Measurements from ENCODE around the gene FOXO1.

- TF ChIP-seq CTCF (IDR thresholded peaks at IDR 0.05; ENCODE audit: insufficient read depth, low read length, poor library complexity, severe bottlenecking): no peak
- no peak for TF ChIP-seq EZH2phosphoT487 (conservative IDR thresholded peaks at IDR 0.05; ENCODE audit: low read length)
These were observed 34.8 kb downstream of the FOXO1 start for GRCh38 chr13:40631605-40632004.

All from SU-DHL-6 (cell line).